Right renal pelvis (tissue), 4 donors: ENCODE results near the gene UMODL1. TPM values are rescaled to one million over a fixed set of nuclear protein-coding genes. Genes with fewer than 3 reads are reported as not detected.

Experiments
- DNase-seq, 4 donors: peaks; one replicate each; pipeline ENCODE4 v3.0.0-alpha.2; 2013; ENCODE audit warnings: low read depth in 4 of 4, low spot score in 3 of 4, missing footprints in 1 of 4
- polyA plus RNA-seq, 4 donors: library from polyadenylated mRNA; unstranded; fragments of 120-200 nt; gene quantifications; one replicate each; pipeline ENCODE4 v1.2.1, GENCODE V29; 2013; ENCODE audit not compliant: insufficient read length in 4 of 4

The UMODL1 gene
- polyA plus RNA-seq, 4 donors, result 0.06 to 0.20 (median 0.11) TPM

DNA sequence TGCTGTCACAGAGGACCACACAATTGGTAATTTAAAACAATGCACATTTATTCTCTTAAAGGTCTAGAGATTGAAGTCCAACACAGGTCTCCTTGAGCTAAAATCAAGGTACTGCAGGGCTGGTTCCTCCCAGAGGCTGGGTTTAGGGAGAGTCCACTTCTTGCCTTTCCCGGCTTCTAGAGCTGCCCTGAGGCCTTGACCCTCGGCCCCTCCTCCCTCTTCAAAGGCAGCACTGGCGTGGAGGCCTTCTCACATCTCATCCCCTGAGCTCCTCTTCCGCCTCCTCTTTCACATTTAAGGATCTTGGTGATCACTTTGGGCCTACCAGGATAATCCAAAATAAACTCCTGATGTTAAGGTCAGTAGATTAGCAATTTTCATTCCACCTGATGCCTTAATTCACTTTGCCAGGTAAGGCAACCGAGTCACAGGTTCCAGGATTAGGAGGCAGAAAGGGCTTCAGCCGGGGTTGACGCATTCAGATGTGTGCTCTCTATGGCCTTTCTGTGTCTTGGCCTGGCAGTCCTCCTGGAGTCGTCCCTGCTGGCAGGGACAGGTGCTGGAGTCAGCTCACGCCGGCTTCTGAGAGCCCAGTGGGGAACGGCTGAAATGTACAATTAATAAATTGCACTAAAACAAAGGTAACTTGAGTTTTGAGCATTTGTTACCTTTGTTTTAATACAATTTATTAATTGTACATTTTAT is 86.6 kb downstream of the UMODL1 start:
- DNase-seq, result no peak

- no peak for DNase-seq
Observed at GRCh38 chr21:42158846-42159245, 87.7 kb downstream of the UMODL1 start.

GRCh38 chr21:42159560-42160110 is 88.5 kb downstream of the UMODL1 start:
- DNase-seq, result no peak

- no peak for DNase-seq
Observed at GRCh38 chr21:42160111-42160721, 89.1 kb downstream of the UMODL1 start.

DNA sequence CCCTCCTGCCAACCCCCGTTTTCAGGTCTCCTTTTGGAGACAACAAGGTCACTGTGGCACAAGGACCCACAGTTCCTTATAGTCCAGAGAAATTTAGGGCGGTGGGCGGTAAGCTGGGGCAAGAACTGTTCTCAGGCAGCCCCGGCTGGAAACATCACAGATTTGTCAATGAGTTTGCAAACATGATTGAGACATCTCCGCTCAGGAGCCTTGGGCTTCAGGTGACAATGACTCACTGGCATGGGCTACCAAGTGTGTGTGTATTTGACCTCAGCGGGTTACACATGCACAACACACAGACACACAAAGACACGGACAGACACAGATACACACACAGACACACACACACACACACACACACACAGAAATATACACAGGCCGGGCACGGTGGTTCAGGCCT is 89.6 kb downstream of the UMODL1 start:
- no peak for DNase-seq

DNA sequence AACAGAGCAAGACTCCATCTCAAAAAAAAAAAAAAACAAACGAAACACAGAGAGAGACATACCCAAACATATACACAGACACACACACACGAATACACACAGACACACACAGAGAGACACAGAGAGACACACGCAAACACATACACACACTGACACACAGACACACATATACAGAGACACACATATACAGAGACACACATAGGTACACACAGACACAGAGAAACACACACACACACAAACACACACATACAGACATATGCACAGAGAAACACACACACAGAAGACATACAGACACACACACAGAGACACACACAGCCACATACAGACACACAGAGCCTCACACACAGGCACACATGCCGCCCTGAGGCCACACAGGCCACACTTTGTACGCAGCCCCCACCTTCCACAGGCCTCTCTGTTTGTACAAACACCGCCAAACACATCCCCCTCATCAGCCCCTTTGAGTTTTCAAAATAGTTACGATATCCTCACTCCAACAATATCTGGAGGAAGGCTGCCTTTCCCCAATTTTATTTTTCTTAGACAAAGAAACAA is 90.4 kb downstream of the UMODL1 start:
- DNase-seq, result no peak

DNA sequence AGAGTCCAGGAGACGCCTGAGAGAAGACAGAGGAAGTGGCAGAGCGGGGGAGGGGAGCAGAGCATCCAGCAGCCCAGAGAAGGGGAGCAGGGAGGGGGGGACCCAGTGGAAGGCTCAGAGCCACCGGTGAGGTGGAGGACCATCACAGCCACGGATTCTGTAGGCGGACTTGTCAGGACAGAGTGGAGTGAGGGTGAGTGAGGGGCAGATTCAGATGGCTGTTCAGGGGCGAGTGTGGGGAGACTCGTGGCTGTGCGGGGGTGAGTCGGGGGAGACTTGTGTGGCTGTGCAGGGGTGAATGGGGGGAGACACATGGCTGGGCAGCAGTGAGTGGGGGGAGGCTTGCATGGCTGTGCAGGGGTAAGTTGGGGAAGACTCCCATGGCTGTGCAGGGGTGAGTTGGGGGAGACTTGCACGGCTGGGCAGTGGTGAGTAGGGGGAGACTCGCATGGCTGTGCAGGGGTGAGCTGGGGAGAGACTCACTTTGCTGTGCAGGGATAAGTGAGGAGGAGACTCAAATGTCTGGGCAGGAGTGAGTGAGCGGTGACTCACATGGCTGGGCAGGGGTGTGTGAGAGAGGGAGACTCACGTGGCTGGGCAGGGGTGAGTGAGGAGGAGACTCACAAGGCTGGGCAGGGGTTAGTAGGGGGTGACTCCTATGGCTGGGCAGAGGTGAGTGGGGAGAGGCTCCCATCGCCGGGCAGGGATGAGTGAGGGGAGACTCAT is 91.0 kb downstream of the UMODL1 start:
- no peak for DNase-seq

DNA sequence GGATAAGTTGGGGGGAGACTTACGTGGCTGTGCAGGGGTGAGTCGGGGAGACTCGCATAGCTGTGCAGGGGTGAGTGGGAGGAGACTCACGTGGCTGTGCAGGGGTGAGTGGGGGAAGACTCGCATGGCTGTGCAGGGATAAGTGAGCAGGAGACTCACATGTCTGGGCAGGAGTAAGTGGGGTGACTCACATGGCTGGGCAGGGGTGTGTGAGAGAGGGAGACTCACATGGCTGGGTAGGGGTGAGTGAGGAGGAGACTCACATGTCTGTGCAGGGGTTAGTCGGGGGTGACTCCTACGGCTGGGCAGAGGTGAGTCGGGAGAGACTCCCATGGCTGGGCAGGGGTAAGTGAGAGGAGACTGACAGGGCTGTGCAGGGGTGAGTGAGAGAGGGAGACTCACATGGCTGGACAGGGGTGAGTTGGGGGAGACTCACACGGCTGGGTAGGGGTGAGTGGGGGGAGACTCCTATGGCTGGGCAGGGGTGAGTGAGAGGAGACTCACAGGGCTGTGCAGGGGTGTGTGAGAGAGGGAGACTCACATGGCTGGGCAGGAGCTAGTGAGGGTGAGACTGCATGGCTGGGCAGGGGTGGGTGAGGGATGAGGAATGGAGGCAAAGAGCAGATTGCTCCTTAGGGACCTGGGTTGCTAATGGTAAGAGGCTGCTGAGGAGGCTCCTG is 91.9 kb downstream of the UMODL1 start:
- no peak for DNase-seq

GRCh38 chr21:42163511-42163863 is 92.4 kb downstream of the UMODL1 start:
- DNase-seq, result no peak

DNA sequence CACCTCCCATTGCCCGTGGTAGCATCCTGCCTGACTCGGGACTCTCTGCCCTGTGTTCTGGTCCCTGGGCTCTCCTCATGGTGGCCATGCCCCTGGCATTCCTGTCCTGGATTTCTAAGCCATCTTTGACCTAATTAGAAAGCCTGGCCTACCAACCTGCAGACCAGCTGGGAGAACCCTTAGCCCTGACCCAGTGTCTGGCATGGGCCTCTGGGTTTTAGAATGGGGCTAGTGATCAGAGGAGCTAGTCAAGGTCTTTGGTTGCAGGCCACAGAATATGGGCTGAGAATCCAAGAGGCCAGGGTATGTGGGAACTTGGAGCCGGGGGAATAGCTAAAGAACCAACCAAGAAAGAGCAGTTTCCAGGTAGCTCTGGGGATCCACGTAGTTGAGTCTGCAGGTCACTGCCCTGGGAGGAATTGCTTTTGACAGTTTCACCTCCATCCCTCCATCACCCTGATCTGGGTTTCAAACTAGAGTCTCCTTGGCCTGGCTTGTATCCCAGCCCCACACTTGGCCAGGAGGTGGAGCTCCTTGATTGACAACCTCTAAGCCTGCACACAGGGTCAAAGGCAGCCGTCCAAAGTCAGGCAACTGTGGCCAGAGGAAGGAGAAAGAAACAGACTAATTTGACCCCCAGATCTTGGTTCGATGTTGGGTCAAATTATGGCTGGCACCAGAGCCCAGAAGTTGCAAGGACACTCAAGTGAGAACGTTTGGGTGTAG is 93.1 kb downstream of the UMODL1 start:
- no peak for DNase-seq

- no peak for DNase-seq
Observed at GRCh38 chr21:42164818-42165217, 93.7 kb downstream of the UMODL1 start.

DNA sequence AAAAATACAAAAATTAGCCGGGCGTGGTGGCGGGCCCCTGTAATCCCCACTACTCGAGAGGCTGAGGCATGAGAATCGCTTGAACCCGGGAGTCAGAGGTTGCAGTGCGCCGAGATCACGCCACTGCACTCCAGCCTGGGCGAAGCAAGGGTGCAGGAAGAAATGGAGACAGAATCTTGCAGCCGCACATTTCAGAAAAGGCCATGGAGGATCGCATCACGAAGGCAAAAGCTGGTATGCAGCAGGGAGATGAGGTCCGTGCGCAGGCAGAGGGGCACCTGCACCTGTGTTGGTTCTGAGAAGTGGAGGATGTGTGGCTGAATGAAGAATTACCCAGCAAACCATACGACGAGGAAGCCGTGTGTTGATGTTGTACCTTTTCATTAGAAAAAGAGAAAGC is 94.8 kb downstream of the UMODL1 start:
- no peak for DNase-seq

DNA sequence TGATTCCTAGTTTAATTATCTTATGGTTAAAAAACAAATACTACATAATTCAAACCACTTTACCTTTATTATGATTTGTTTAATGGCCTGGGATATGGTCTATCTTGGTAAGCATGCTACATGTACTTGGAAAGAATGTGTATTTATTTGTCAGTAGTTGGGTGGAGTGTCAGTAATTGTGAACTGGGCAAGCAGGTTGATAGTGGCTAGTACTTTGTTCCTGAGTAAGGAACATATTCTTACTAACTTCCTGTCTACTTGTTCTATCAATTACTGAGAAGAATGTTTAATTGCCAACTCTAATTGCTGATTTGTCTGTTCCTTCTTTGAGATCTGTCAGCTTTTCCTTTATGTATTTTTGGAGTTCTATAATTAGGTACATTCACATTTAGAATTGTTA is 98.6 kb downstream of the UMODL1 start:
- no peak for DNase-seq

DNA sequence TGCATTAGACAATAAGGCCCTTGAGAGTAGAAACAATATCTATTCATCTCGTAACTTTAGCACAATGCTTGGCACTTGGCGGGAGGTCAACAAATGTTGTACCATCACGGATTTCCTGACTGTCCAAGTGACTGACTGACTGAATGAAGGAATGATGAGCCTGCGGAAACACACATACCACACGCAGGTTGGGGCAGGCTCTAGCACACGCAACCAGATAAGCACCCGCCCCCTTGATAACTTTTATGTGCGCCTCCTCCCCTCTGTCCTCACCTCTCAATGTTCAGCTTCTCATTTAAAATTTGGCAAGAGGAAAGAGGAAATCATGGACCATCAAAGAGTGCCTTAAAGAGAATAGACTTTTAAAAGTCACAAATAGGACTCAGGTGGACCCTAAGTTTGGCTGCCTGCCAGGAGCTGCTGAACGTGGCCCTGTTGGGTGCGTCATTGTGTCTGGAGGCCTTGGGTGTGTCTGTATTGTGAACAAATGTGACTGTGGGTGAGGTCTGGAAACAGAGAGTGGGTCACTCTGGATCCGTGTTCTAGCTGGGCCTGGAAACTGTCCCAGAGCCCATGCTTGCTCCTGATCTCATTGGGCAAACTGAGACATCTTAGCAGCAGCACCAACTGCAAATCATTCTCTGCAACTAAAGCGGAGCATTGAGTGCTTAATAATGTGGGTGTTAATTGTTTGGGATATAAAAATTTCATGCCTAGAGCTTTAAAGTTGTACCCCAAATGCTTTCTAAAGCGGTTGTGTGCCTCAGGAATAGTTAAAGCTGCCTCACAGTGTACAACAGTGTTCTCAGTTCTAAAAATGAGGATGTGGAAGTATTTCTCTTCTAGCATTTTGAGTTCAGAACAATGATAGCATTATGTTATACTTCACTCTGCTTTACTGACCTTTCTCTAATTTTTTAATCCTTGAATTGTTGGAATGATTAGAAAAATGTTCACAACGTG is 100.3 kb downstream of the UMODL1 start:
- DNase-seq, result no peak

DNA sequence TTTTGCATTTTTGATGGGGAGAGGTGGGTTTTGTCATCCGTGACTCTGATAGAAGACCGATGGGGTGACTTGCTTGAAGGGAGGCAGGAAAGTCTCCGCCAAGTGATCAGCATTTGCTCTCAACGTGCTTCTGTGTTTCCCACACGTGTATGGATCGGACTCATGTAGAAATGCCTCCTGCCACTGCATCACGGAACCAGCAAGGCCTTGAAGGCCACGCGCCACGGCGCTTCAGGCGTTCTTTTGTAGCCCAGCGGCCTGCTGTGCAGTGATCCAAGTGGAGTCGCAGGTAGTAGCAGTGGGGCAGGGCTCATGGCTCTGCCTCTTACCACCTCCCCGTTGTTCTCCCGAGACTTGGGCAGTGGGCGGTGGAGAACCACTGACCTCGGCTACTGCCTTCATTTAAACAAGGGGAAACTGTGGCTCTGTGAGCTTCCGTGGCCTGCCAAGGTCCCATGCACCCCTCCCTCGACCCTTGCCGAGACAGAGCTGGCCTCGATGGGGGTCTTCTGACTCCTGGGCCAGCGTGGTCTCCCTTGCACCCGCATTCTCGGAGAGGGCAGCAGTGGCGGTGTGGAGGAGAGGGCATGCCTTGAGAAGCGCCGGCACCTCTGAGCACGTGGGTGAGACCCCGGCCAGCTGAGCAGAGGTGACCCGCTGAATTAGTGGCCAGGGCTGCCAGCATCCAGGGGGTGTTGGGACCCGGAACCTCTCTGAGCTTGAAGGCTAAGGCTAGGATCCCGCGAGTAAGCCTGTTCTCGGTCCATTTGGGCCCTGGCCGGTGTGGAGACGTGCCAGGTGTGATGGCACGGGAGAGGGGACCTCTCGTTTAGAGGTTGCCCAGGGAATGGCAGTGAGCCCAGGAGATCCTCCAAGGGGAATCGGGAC is 101.7 kb downstream of the UMODL1 start:
- DNase-seq, result no peak

DNA sequence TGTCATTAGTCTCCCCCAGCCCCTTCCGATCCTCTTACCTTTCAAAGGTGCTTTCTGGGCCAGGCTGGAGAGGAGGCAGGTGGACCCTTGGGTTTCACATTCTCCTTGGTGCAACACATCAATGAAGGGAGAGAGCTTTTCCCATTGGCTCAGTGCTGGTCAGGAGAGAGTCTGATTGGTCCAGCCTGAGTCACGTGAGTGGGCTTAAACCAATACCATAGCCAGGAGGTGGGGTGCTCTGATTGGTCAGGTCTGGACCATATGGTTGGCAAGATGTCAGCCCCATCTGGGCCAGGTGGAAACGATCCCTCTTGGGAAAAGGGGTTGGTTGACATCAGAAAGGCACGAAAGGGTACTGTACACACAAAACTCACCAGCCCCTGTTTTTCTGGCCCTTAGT is 103.1 kb downstream of the UMODL1 start:
- DNase-seq, result no peak

GRCh38 chr21:42175110-42175710 is 104.1 kb downstream of the UMODL1 start:
- no peak for DNase-seq

GRCh38 chr21:42176859-42177258 is 105.7 kb downstream of the UMODL1 start:
- DNase-seq, result no peak
